SK-N-SH (cell line): Measurements from ENCODE around the gene AHNAK. TPM values are rescaled to one million over a fixed set of nuclear protein-coding genes. Genes with fewer than 3 reads are reported as not detected.

Experiments
- CTCF ChIA-PET: fragments of 300-600, 350-600 bp; formaldehyde crosslinking; extraction: SDS; loops from one replicate; lab custom pipeline; 2021; lab: Yijun Ruan, JAX
- POLR2A ChIA-PET: fragments of 350-600 bp; sonication (Branson Sonifier 250); formaldehyde crosslinking; extraction: SDS; loops from one replicate; lab custom pipeline; 2020; ENCODE audit warnings: antibody characterized with exemption, inconsistent platforms; lab: Yijun Ruan, JAX
- DNase-seq: peaks from one replicate; pipeline ENCODE4 v3.0.0; 2012
- H2AFZ ChIP-seq: fragments of 200-600 bp; sonication (generic); 2 replicates; pipeline ENCODE4 v1.8.1; 2016; ENCODE audit warnings: antibody characterized with exemption, mild to moderate bottlenecking, low read depth
- H3F3A ChIP-seq: fragments of 200-600 bp; sonication (generic); replicated peaks from 2 replicates; pipeline ENCODE3; 2016; ENCODE audit warnings: antibody characterized with exemption, mild to moderate bottlenecking; ENCODE audit not compliant: insufficient read depth
- H3K27ac ChIP-seq, 2 experiments: fragments of 200-500 bp in 1 of 2; fragments of 200-600 bp in 1 of 2; sonication (Bioruptor generic) in 1 of 2; sonication (generic), shearing (Covaris generic) in 1 of 2; 2 replicates each; pipeline versions ENCODE4 v1.5.1 to v1.6.1; 2014 to 2016; ENCODE audit warnings: low read depth in 2 of 2, inconsistent platforms in 1 of 2, low read length in 1 of 2, mild to moderate bottlenecking in 1 of 2, mixed read lengths in 1 of 2
- H3K27me3 ChIP-seq: fragments of 200-600 bp; sonication (generic), shearing (Covaris generic); 2 replicates; pipeline ENCODE4 v1.6.1; 2016; ENCODE audit warnings: mixed run types; ENCODE audit not compliant: insufficient read depth
- H3K36me3 ChIP-seq, 2 experiments: fragments of 200-500 bp in 1 of 2; fragments of 200-600 bp in 1 of 2; sonication (Bioruptor generic) in 1 of 2; sonication (generic) in 1 of 2; replicated peaks in 1 of 2; 2 replicates each; pipeline versions ENCODE3 to v1.5.1; 2014 to 2016; ENCODE audit warnings: low read length in 1 of 2, mild to moderate bottlenecking in 1 of 2; ENCODE audit not compliant: insufficient read depth in 2 of 2, control insufficient read depth in 1 of 2
- H3K4me1 ChIP-seq, 2 experiments: fragments of 200-500 bp in 1 of 2; fragments of 200-600 bp in 1 of 2; sonication (Bioruptor generic) in 1 of 2; sonication (generic), shearing (Covaris generic) in 1 of 2; 2 replicates each; pipeline versions ENCODE4 v1.5.1 to v1.6.1; 2014 to 2016; ENCODE audit warnings: low read depth in 1 of 2, low read length in 1 of 2, mixed run types in 1 of 2; ENCODE audit not compliant: insufficient read depth in 2 of 2, control insufficient read depth in 1 of 2
- H3K4me2 ChIP-seq: fragments of 200-600 bp; sonication (generic), shearing (Covaris generic); 2 replicates; pipeline ENCODE4 v1.6.1; 2017; ENCODE audit warnings: mixed run types
- H3K4me3 ChIP-seq, 2 experiments: fragments of 200-500 bp in 1 of 2; fragments of 200-600 bp in 1 of 2; sonication (Bioruptor generic) in 1 of 2; sonication (generic), shearing (Covaris generic) in 1 of 2; 2 replicates each; pipeline versions ENCODE4 v1.5.1 to v1.8.1; 2014 to 2016; ENCODE audit warnings: low read depth in 2 of 2, inconsistent platforms in 1 of 2, low read length in 1 of 2, mild to moderate bottlenecking in 1 of 2, mixed read lengths in 1 of 2, moderate library complexity in 1 of 2
- H3K79me2 ChIP-seq: fragments of 200-600 bp; sonication (generic); 2 replicates; pipeline ENCODE4 v1.8.1; 2017; ENCODE audit warnings: mild to moderate bottlenecking; ENCODE audit not compliant: insufficient read depth
- H3K9ac ChIP-seq: fragments of 200-600 bp; sonication (generic); 2 replicates; pipeline ENCODE4 v1.6.1; 2017; ENCODE audit warnings: mixed run types
- H3K9me2 ChIP-seq: fragments of 200-600 bp; sonication (generic); 2 replicates; pipeline ENCODE4 v1.6.1; 2017; ENCODE audit warnings: mixed run types
- H3K9me3 ChIP-seq: fragments of 200-600 bp; sonication (generic); 2 replicates; pipeline ENCODE4 v1.6.1; 2017; ENCODE audit warnings: mixed run types, mild to moderate bottlenecking, moderate library complexity
- H4K20me1 ChIP-seq: fragments of 200-600 bp; sonication (generic); 2 replicates; pipeline ENCODE4 v1.6.1; 2017; ENCODE audit warnings: mild to moderate bottlenecking, mixed run types; ENCODE audit not compliant: insufficient read depth
- FOSL2 ChIP-seq: IDR thresholded peaks from 2 replicates; pipeline ENCODE4 v1.4.0; 2012; ENCODE audit warnings: low read depth, mild to moderate bottlenecking, moderate library complexity, borderline replicate concordance
- FOXM1 ChIP-seq: IDR thresholded peaks from 2 replicates; pipeline ENCODE4 v1.4.0; 2012; ENCODE audit warnings: low read depth, mild to moderate bottlenecking
- NFIC ChIP-seq: IDR thresholded peaks from 2 replicates; pipeline ENCODE4 v1.4.0; 2012; ENCODE audit warnings: borderline replicate concordance
- RCOR1 ChIP-seq: fragments of 150-350 bp; IDR thresholded peaks from 2 replicates; pipeline ENCODE4 v1.6.1; 2017; ENCODE audit warnings: antibody characterized with exemption, low read length
- RXRA ChIP-seq: IDR thresholded peaks from 2 replicates; pipeline ENCODE4 v1.4.0; 2012; ENCODE audit warnings: low read depth, mild to moderate bottlenecking, borderline replicate concordance
- TAF1 ChIP-seq: IDR thresholded peaks from 2 replicates; pipeline ENCODE4 v1.6.1; 2012; ENCODE audit warnings: low read depth, mild to moderate bottlenecking, low read length, moderate library complexity, borderline replicate concordance
- TEAD4 ChIP-seq: IDR thresholded peaks from 2 replicates; pipeline ENCODE4 v1.4.0; 2012; ENCODE audit warnings: mild to moderate bottlenecking, borderline replicate concordance; ENCODE audit not compliant: insufficient read depth
- WGBS: methylation state at CpG from one replicate; pipeline ENCODE4 v1.1.6; 2017; ENCODE audit warnings: low lambda C conversion rate; 5-methylcytosine and 5-hydroxymethylcytosine counted together
- polyA plus RNA-seq, 3 experiments: library from polyadenylated mRNA; depleted of rRNA; stranded (reverse); fragments of >200 nt; gene quantifications; 2 replicates each; pipeline ENCODE4 v1.2.3, GENCODE V29; 2012
- TF ChIP-seq, protein P1 (sequence below): fragments of 150-350 bp; IDR thresholded peaks from 2 replicates; pipeline ENCODE4 v1.6.1; 2017; ENCODE audit warnings: antibody characterized with exemption, low read length, low read depth, borderline replicate concordance

The AHNAK gene
- polyA plus RNA-seq, 1 of the 3 experiments (the other 2 are of a cell fraction): 57.8 TPM

GRCh38 chr11:62463121-62463542 lies 83.5 kb downstream of the AHNAK start:
- H3K9ac ChIP-seq: no peak overlapping the region
- no peaks in the 10 kb centered on the region for H3K36me3 ChIP-seq
- POLR2A ChIA-PET: interaction anchor here (0.7 kb wide), 1 partner anchor 19 kb away, joined by 6 read pairs; no protein-coding TSS in a partner anchor
- 74% methylated on average over 6 of the region's 6 CpGs for WGBS
- H3K4me2 ChIP-seq: no peak overlapping the region
- no peak overlapping the region for H3K27ac ChIP-seq
- H4K20me1 ChIP-seq: no peaks in the 10 kb centered on the region
- H3K4me1 ChIP-seq: peaks cover 4 to 9% of the 10 kb centered on the region in 2 experiments; a peak in 3 of 4 replicates
- no peaks in the 10 kb centered on the region for H3K9me3 ChIP-seq
- TF ChIP-seq TEAD4 (no peak), RCOR1 (peak; percentile 30; the same call in 1 of the 2 replicates)
- peaks cover 5% of the 10 kb centered on the region for H3F3A ChIP-seq
- no peak overlapping the region for H3K4me3 ChIP-seq
- CTCF ChIA-PET: interaction anchor here (1.6 kb wide), 1 partner anchor 12 kb away, joined by 3 read pairs; no protein-coding TSS in a partner anchor
- H3K9me2 ChIP-seq: no peaks in the 10 kb centered on the region
- no peak for DNase-seq
- H3K27me3 ChIP-seq: no peaks in the 10 kb centered on the region
- H2AFZ ChIP-seq: no peak overlapping the region
- no peaks in the 10 kb centered on the region for H3K79me2 ChIP-seq

GRCh38 chr11:62462508-62462892 lies 84.1 kb downstream of the AHNAK start:
- Histone ChIP-seq H3K4me3 (no peak overlapping the region), H4K20me1 (no peaks in the 10 kb centered on the region), H3K9me2 (no peaks in the 10 kb centered on the region), H3K9ac (no peak overlapping the region)
- WGBS: 92% methylated on average over 9 of the region's 9 CpGs
- no peak for TF ChIP-seq FOSL2
- no peak for TF ChIP-seq TAF1
- TF ChIP-seq, protein P1, sequence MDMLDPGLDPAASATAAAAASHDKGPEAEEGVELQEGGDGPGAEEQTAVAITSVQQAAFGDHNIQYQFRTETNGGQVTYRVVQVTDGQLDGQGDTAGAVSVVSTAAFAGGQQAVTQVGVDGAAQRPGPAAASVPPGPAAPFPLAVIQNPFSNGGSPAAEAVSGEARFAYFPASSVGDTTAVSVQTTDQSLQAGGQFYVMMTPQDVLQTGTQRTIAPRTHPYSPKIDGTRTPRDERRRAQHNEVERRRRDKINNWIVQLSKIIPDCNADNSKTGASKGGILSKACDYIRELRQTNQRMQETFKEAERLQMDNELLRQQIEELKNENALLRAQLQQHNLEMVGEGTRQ: no peak
- TF ChIP-seq RCOR1: no peak
- no peak for TF ChIP-seq NFIC
- no peak for TF ChIP-seq FOXM1
- no peak for TF ChIP-seq RXRA
- TF ChIP-seq, all 33 proteins: peak for 0
- Histone ChIP-seq H3F3A (peaks cover 5% of the 10 kb centered on the region), H3K4me2 (no peak overlapping the region), H3K27me3 (no peaks in the 10 kb centered on the region), H3K36me3 (no peaks in the 10 kb centered on the region), H3K4me1 (peaks cover 4 to 9% of the 10 kb centered on the region in 2 experiments; a peak in 3 of 4 replicates), H3K79me2 (no peaks in the 10 kb centered on the region), H3K9me3 (no peaks in the 10 kb centered on the region), H2AFZ (no peak overlapping the region; the same call in 1 of the 2 replicates), H3K27ac (no peak overlapping the region; a peak in 1 of 4 replicates)
- no peak for DNase-seq
- ChIA-PET POLR2A (interaction anchor here (0.7 kb wide), 1 partner anchor 18 kb away, joined by 6 read pairs; no protein-coding TSS in a partner anchor), CTCF (interaction anchor here (0.6 to 2.8 kb wide), 3 partner anchors 12 to 80 kb away, joined by 3 to 15 read pairs (median 3); no protein-coding TSS in a partner anchor)
